ENCODE data around the gene TINCR.
"Not testable (repeated sequence)": the region's sequence is repeated elsewhere in the genome, so short reads cannot be mapped to it uniquely, and the experiment has no call there.

TINCR gene

DNA sequence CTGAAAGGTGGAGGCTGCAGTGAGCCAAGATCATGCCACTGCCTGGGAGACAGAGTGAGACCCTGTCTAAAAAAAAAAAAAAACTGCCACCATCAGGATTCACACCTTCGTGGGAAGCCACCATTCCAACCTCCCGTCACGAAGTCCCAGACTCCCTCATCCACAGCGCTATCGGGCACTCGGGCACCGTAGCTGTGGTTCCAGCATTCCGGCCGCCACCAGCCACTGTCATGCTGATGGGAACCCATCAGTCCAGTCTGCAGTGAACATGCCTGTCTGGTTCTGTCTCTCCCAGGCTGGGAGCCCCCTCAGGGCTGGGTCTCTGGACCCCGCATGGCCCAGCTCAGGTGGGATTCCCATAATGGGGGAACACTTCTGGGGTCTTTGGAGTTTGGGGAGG is 27.5 kb downstream of the TINCR start:
- Histone ChIP-seq H4K20me1 (ENCODE audit: low read depth, low read length) (no peaks in the 10 kb centered on the region), H3K9me3 (ENCODE audit: insufficient read depth, low read length) (peaks cover 2% of the 10 kb centered on the region; the same call in 1 of the 2 replicates), H2AFZ (ENCODE audit: low read depth, low read length, severe bottlenecking) (no peak overlapping the region), H3K9ac (ENCODE audit: low read length) (no peak overlapping the region), H3K9me2 (replicated peaks; ENCODE audit: insufficient read depth, low read length) (no peaks in the 10 kb centered on the region), H3K27ac (ENCODE audit: low read depth, low read length) (no peak overlapping the region), H3K36me3 (ENCODE audit: low read length) (no peaks in the 10 kb centered on the region), H3K4me3 (ENCODE audit: insufficient read depth, low read length, poor library complexity, severe bottlenecking) (no peak overlapping the region), H3F3A (ENCODE audit: insufficient read depth) (no peaks in the 10 kb centered on the region), H3K27me3 (ENCODE audit: low read length) (no peaks in the 10 kb centered on the region), H3K4me2 (ENCODE audit: low read depth, low read length, poor library complexity, severe bottlenecking) (no peak overlapping the region), H3K79me2 (ENCODE audit: insufficient read depth, low read length) (no peaks in the 10 kb centered on the region)
- TF ChIP-seq, protein P1, sequence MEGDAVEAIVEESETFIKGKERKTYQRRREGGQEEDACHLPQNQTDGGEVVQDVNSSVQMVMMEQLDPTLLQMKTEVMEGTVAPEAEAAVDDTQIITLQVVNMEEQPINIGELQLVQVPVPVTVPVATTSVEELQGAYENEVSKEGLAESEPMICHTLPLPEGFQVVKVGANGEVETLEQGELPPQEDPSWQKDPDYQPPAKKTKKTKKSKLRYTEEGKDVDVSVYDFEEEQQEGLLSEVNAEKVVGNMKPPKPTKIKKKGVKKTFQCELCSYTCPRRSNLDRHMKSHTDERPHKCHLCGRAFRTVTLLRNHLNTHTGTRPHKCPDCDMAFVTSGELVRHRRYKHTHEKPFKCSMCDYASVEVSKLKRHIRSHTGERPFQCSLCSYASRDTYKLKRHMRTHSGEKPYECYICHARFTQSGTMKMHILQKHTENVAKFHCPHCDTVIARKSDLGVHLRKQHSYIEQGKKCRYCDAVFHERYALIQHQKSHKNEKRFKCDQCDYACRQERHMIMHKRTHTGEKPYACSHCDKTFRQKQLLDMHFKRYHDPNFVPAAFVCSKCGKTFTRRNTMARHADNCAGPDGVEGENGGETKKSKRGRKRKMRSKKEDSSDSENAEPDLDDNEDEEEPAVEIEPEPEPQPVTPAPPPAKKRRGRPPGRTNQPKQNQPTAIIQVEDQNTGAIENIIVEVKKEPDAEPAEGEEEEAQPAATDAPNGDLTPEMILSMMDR (IDR thresholded peaks at IDR 0.05; ENCODE audit: insufficient read depth, low read length, poor library complexity, severe bottlenecking) = no peak
- no peak for TF ChIP-seq EZH2phosphoT487 (conservative IDR thresholded peaks at IDR 0.05; ENCODE audit: low read length)

DNA sequence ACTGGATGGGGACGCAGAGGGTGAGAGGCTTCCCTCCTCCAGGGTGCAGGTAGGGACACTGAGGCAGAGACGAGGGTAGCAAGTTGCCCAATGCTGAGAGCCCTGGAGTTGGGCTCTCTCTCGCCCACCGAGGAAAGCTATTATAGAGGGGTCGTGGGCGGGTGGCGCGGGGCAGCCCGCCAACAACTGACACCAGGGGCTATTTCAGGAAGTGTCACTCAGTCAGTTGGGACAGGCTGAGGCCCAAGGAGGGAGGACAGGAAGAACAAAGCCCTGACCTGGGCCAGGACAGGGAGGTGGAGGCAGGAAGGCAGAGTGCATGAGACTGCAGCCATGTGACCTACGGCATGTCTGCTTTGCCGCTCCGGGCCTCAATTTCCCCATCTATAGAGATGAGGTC is 29.9 kb downstream of the TINCR start:
- H3K27ac ChIP-seq (ENCODE audit: low read depth, low read length) = no peak overlapping the region
- H3K4me2 ChIP-seq (ENCODE audit: low read depth, low read length, poor library complexity, severe bottlenecking) = no peak overlapping the region
- no peak overlapping the region for H3K4me3 ChIP-seq (ENCODE audit: insufficient read depth, low read length, poor library complexity, severe bottlenecking)
- H3K36me3 ChIP-seq (ENCODE audit: low read length) = no peaks in the 10 kb centered on the region
- H3K27me3 ChIP-seq (ENCODE audit: low read length) = no peaks in the 10 kb centered on the region
- H3K9ac ChIP-seq (ENCODE audit: low read length) = no peak overlapping the region
- H3K9me2 ChIP-seq (replicated peaks; ENCODE audit: insufficient read depth, low read length) = no peaks in the 10 kb centered on the region
- no peaks in the 10 kb centered on the region for H3K79me2 ChIP-seq (ENCODE audit: insufficient read depth, low read length)
- no peak overlapping the region for H2AFZ ChIP-seq (ENCODE audit: low read depth, low read length, severe bottlenecking)
- no peak for TF ChIP-seq EZH2phosphoT487 (conservative IDR thresholded peaks at IDR 0.05; ENCODE audit: low read length)
- TF ChIP-seq, protein P1 (IDR thresholded peaks at IDR 0.05; ENCODE audit: insufficient read depth, low read length, poor library complexity, severe bottlenecking) = no peak
- no peaks in the 10 kb centered on the region for H4K20me1 ChIP-seq (ENCODE audit: low read depth, low read length)
- H3K9me3 ChIP-seq (ENCODE audit: insufficient read depth, low read length) = peaks cover 16% of the 10 kb centered on the region; the same call in 1 of the 2 replicates
- no peaks in the 10 kb centered on the region for H3F3A ChIP-seq (ENCODE audit: insufficient read depth)

DNA sequence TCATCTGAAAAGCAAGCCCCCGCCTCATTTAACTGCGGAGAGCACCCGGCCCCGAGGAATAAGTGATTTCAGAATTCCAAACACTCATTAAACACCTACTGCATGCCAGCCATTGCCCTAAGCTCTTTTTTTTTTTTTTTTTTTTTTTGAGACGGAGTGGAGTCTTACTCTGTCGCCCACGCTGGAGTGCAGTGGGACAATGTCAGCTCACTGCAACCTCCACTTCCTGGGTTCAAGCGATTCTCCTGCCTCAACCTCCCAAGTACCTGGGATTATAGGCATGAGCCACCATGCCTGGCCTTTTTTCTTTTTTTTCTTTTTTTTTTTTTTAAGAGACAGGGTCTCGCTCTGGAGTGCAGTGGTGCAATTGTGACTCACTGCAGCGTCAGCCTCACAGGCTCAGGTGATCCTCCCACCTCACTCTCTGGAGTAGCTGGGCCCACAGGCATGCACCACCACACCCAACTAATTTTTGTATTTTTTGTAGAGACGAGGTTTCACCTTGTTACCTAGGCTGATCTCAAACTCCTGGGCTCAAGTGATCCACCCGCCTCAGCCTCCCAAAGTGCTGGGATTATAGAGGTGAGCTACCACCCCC is 30.7 kb downstream of the TINCR start:
- not testable (repeated sequence) for H3K36me3 ChIP-seq (ENCODE audit: low read length); H3F3A ChIP-seq (ENCODE audit: insufficient read depth); H2AFZ ChIP-seq (ENCODE audit: low read depth, low read length, severe bottlenecking); H3K4me2 ChIP-seq (ENCODE audit: low read depth, low read length, poor library complexity, severe bottlenecking); H3K9ac ChIP-seq (ENCODE audit: low read length); H3K27ac ChIP-seq (ENCODE audit: low read depth, low read length); H3K79me2 ChIP-seq (ENCODE audit: insufficient read depth, low read length); H3K9me2 ChIP-seq (replicated peaks; ENCODE audit: insufficient read depth, low read length); H4K20me1 ChIP-seq (ENCODE audit: low read depth, low read length); H3K4me3 ChIP-seq (ENCODE audit: insufficient read depth, low read length, poor library complexity, severe bottlenecking); H3K27me3 ChIP-seq (ENCODE audit: low read length)
- peaks cover 16% of the 10 kb centered on the region; the same call in 1 of the 2 replicates for H3K9me3 ChIP-seq (ENCODE audit: insufficient read depth, low read length)

DNA sequence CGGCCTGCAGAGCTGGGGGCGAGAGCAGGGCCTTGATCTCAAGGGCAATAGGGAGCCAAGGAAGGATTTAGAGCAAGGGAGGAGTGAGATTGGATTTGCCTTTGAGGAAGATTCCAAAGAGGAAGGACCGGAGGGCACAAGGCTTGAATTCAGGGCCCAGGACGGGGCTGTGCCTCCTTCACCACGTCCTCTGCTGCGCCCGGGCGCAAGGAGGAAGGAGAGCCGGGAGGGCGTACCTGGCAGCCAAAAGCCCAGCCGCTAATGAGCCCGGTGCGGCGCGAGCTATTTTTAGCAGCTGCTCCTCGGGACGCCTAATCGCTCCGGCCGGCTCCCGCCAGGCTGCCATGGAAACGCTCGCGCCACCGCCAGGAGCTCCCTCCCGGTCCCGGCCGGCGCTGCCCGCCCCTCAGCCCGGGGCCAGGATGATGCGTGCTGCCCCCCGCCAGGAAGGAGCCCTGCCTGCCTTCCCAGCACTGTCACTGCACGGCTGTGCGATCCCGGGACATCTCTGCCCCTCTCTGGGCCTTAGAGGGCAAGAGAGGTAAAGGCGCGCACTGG is 31.3 kb downstream of the TINCR start:
- no peak overlapping the region for H3K4me2 ChIP-seq (ENCODE audit: low read depth, low read length, poor library complexity, severe bottlenecking)
- no peaks in the 10 kb centered on the region for H3K79me2 ChIP-seq (ENCODE audit: insufficient read depth, low read length)
- H3K9ac ChIP-seq (ENCODE audit: low read length) = no peak overlapping the region
- peaks cover 16% of the 10 kb centered on the region; the same call in 1 of the 2 replicates for H3K9me3 ChIP-seq (ENCODE audit: insufficient read depth, low read length)
- H3F3A ChIP-seq (ENCODE audit: insufficient read depth) = no peaks in the 10 kb centered on the region
- H3K27ac ChIP-seq (ENCODE audit: low read depth, low read length) = no peak overlapping the region
- H3K4me3 ChIP-seq (ENCODE audit: insufficient read depth, low read length, poor library complexity, severe bottlenecking) = no peak overlapping the region
- no peaks in the 10 kb centered on the region for H3K27me3 ChIP-seq (ENCODE audit: low read length)
- H2AFZ ChIP-seq (ENCODE audit: low read depth, low read length, severe bottlenecking) = no peak overlapping the region
- H3K36me3 ChIP-seq (ENCODE audit: low read length) = no peaks in the 10 kb centered on the region
- H3K9me2 ChIP-seq (replicated peaks; ENCODE audit: insufficient read depth, low read length) = no peaks in the 10 kb centered on the region
- H4K20me1 ChIP-seq (ENCODE audit: low read depth, low read length) = no peaks in the 10 kb centered on the region
- TF ChIP-seq EZH2phosphoT487 (conservative IDR thresholded peaks at IDR 0.05; ENCODE audit: low read length) = no peak
- TF ChIP-seq, protein P1 (IDR thresholded peaks at IDR 0.05; ENCODE audit: insufficient read depth, low read length, poor library complexity, severe bottlenecking) = no peak

Measured in SU-DHL-6 (cell line).